Smooth muscle cell (in vitro differentiated cells): ENCODE results near the gene VPS37B. TPM values are rescaled to one million over a fixed set of nuclear protein-coding genes. Genes with fewer than 3 reads are reported as not detected.
A peak's percentile ranks its signal among the peaks of the same experiment; 100 is the strongest.

Experiments
- DNase-seq: peaks from one replicate; lab custom pipeline; 2025; ENCODE audit not compliant: unreplicated experiment; lab: John Stamatoyannopoulos, UW
- H2AFZ ChIP-seq: fragments of 200-600 bp; sonication (generic); 2 replicates; pipeline ENCODE4 v1.6.0; 2016; ENCODE audit warnings: antibody characterized with exemption, low read depth, mild to moderate bottlenecking
- H3F3A ChIP-seq: fragments of 200-600 bp; sonication (generic); 2 replicates; pipeline ENCODE4 v1.6.0; 2017; ENCODE audit warnings: antibody characterized with exemption, low read depth
- H3K27ac ChIP-seq: fragments of 200-600 bp; sonication (generic); 2 replicates; pipeline ENCODE4 v1.5.1; 2016; ENCODE audit warnings: low read depth, mild to moderate bottlenecking
- H3K27me3 ChIP-seq: fragments of 200-600 bp; sonication (generic); 2 replicates; pipeline ENCODE4 v1.6.1; 2016; ENCODE audit warnings: low read depth, mild to moderate bottlenecking
- H3K36me3 ChIP-seq: fragments of 200-600 bp; sonication (generic); 2 replicates; pipeline ENCODE4 v1.5.1; 2016; ENCODE audit warnings: low read depth
- H3K4me1 ChIP-seq: fragments of 200-600 bp; sonication (generic); 2 replicates; pipeline ENCODE4 v1.5.1; 2016; ENCODE audit warnings: low read depth
- H3K4me2 ChIP-seq: fragments of 200-600 bp; sonication (generic); 2 replicates; pipeline ENCODE4 v1.6.0; 2016; ENCODE audit warnings: mild to moderate bottlenecking
- H3K4me3 ChIP-seq: fragments of 200-600 bp; sonication (generic); 2 replicates; pipeline ENCODE4 v1.5.1; 2016; ENCODE audit warnings: mild to moderate bottlenecking
- H3K79me2 ChIP-seq: fragments of 200-600 bp; sonication (generic); 2 replicates; pipeline ENCODE4 v1.6.0; 2016; ENCODE audit warnings: low read depth, mild to moderate bottlenecking
- H3K9ac ChIP-seq: fragments of 200-600 bp; sonication (generic); 2 replicates; pipeline ENCODE4 v1.6.0; 2016; ENCODE audit warnings: low read depth
- H3K9me3 ChIP-seq: fragments of 200-600 bp; sonication (generic); replicated peaks from 2 replicates; pipeline ENCODE4 v1.5.1; 2016; ENCODE audit warnings: low read depth
- H4K20me1 ChIP-seq: fragments of 200-600 bp; sonication (generic); 2 replicates; pipeline ENCODE4 v1.6.0; 2016; ENCODE audit warnings: low read depth
- WGBS: methylation state at CpG from one replicate; pipeline ENCODE4 v1.1.7; 2016; ENCODE audit warnings: low lambda C conversion rate; 5-methylcytosine and 5-hydroxymethylcytosine counted together
- polyA plus RNA-seq: library from polyadenylated mRNA; unstranded; fragments of >200 nt; fragmentation: Nextera tagmentation; extraction: Ambion mirVana; gene quantifications from 2 replicates; pipeline ENCODE4 v1.2.1, GENCODE V29; 2016
- total RNA-seq: library from RNA; depleted of rRNA; stranded (reverse); fragments of >200 nt; gene quantifications from 2 replicates; pipeline ENCODE4 v1.2.3, GENCODE V29; 2014
- TF ChIP-seq, protein P1 (sequence below): fragments of 200-600 bp; sonication (generic); IDR thresholded peaks from 2 replicates; pipeline ENCODE4 v1.5.1; 2017; ENCODE audit warnings: borderline replicate concordance, mild to moderate bottlenecking, antibody characterized with exemption; ENCODE audit not compliant: insufficient read depth, poor library complexity, severe bottlenecking

VPS37B gene
- total and polyA plus RNA-seq, 2 experiments from 2014 or later: 20.4 to 25.3 TPM

DNA sequence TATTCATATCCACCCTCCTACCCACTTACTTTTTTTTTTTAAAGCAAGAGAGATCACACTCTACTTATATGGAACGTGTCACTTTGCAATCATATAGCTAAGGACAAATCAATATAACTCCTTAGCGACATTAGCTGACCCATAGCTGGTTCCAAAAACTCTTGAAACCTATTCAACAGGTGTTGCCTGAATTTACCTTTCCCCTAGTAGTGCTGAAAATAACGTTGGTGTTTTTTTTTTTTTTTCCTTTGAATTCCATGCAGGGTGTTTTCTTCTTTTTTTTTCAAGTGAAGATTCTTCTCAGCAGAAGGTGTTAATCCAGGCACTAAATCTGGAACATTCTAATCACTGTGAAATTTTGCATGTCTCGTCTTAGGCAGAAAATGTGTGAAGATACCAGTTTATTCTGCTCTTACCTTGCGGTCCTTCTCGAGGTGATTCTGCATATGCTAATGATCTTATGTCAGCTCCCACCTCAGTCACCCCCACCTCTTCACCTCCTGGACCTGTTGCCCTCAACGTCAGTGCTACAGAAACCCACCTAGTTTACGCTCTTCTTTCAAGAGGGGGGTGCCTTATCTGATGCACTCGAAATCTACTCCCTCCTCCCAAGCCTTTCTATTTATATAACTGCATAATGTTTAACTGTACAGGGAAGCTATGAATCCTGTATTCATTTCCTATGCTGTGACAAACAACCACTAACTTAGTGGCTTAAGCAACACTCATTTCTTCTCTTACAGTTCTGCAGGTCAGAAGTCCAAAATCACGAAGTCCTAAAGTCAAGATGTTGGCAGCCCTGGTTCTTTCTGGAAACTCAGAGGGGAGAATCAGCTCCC is 7.1 kb upstream of the VPS37B start:
- no peak overlapping the region for H3K27ac ChIP-seq
- H3K9ac ChIP-seq: no peak overlapping the region
- no peak overlapping the region for H3K4me3 ChIP-seq
- H2AFZ ChIP-seq: no peak overlapping the region
- H3K27me3 ChIP-seq: no peaks in the 10 kb centered on the region
- H4K20me1 ChIP-seq: no peaks in the 10 kb centered on the region
- WGBS: 54% methylated on average over 10 of the region's 10 CpGs
- no peaks in the 10 kb centered on the region for H3K36me3 ChIP-seq
- no peaks in the 10 kb centered on the region for H3K9me3 ChIP-seq
- no peaks in the 10 kb centered on the region for H3K79me2 ChIP-seq
- TF ChIP-seq, protein P1, sequence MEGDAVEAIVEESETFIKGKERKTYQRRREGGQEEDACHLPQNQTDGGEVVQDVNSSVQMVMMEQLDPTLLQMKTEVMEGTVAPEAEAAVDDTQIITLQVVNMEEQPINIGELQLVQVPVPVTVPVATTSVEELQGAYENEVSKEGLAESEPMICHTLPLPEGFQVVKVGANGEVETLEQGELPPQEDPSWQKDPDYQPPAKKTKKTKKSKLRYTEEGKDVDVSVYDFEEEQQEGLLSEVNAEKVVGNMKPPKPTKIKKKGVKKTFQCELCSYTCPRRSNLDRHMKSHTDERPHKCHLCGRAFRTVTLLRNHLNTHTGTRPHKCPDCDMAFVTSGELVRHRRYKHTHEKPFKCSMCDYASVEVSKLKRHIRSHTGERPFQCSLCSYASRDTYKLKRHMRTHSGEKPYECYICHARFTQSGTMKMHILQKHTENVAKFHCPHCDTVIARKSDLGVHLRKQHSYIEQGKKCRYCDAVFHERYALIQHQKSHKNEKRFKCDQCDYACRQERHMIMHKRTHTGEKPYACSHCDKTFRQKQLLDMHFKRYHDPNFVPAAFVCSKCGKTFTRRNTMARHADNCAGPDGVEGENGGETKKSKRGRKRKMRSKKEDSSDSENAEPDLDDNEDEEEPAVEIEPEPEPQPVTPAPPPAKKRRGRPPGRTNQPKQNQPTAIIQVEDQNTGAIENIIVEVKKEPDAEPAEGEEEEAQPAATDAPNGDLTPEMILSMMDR: no peak
- no peak overlapping the region for H3K4me2 ChIP-seq
- H3K4me1 ChIP-seq: no peaks in the 10 kb centered on the region
- no peaks in the 10 kb centered on the region for H3F3A ChIP-seq
- no peak for DNase-seq

DNA sequence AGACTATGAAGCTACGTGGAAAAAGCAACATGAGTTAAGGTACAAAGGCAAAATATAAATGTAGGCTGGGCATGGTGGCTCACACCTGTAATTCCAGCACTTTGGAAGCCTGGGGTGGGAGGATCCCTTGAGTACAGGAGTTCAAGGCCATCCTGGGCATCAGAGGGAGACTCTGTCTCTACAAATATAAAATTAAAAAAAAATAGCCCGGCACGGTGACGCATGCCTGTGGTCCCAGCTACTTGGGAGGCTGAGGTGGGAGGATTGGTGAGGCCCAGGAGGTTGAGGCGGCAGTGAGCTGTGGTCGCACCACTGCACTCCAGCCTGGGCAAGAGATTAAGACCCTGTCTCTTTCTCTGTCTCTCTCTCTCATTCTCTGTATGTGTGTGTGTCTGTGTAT is 4.0 kb upstream of the VPS37B start:
- WGBS: 96% methylated on average over 6 of the region's 6 CpGs
- no peak for DNase-seq

DNA sequence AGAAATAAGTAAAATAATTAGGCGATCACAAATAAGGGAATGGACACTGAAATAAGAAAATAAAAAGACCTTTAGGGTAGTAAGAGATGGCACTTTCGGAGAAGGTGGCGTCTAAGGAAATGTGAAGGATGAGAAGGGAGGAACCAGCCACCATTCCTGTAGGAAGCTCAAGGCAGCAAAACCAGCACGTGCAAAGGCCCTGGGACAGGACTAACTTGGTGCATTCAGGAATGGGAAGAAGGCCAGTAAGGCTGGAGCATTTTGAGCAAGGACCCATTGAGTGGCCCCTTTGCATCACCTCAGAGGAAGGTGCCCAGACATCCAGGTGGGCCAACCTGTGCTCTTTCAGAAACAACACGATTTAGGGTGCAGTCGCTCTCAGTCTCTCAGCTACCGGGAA is 738 bp upstream of the VPS37B start:
- peaks cover 35% of the 10 kb centered on the region for H4K20me1 ChIP-seq
- H3K36me3 ChIP-seq: no peaks in the 10 kb centered on the region
- H3K4me3 ChIP-seq: no peak overlapping the region
- peaks cover 28% of the 10 kb centered on the region for H3F3A ChIP-seq
- H2AFZ ChIP-seq: no peak overlapping the region
- TF ChIP-seq, protein P1: no peak
- H3K9me3 ChIP-seq: no peaks in the 10 kb centered on the region
- H3K9ac ChIP-seq: peak overlapping the region; percentile 31
- peaks cover 35% of the 10 kb centered on the region for H3K79me2 ChIP-seq
- peak overlapping the region; percentile 89 for H3K27ac ChIP-seq
- WGBS: 98% methylated on average over 7 of the region's 7 CpGs
- peaks cover 21% of the 10 kb centered on the region for H3K4me1 ChIP-seq
- no peak for DNase-seq
- no peaks in the 10 kb centered on the region for H3K27me3 ChIP-seq
- H3K4me2 ChIP-seq: no peak overlapping the region

More for the DNA sequence above, 4.0 kb upstream of the VPS37B start:
- TF ChIP-seq, protein P1: no peak
- peaks cover 14% of the 10 kb centered on the region for H3F3A ChIP-seq
- no peaks in the 10 kb centered on the region for H3K27me3 ChIP-seq
- H3K9me3 ChIP-seq: no peaks in the 10 kb centered on the region
- no peak overlapping the region for H3K4me3 ChIP-seq
- H3K9ac ChIP-seq: no peak overlapping the region
- peaks cover 3% of the 10 kb centered on the region for H4K20me1 ChIP-seq
- no peak overlapping the region for H3K27ac ChIP-seq
- H3K4me2 ChIP-seq: no peak overlapping the region
- peaks cover 9% of the 10 kb centered on the region for H3K79me2 ChIP-seq
- no peaks in the 10 kb centered on the region for H3K36me3 ChIP-seq
- H3K4me1 ChIP-seq: peaks cover 4% of the 10 kb centered on the region
- H2AFZ ChIP-seq: no peak overlapping the region
